K562 (cell line): ENCODE data around the gene PTPN9. TPM values are rescaled to one million over a fixed set of nuclear protein-coding genes. Genes with fewer than 3 reads are reported as not detected.

Source experiments
- ATAC-seq: fragments of 200-7000 bp; cut with Tn5 transposase; 3 replicates; pipeline ENCODE4 v1.9.1; 2020; ENCODE audit warnings: moderate library complexity
- BruUV-seq: library from RNA; stranded (reverse); fragments of 400-500 nt; replicated peaks from 2 replicates; lab custom pipeline; 2021; lab: Mats Ljungman, UMichigan
- CTCF ChIA-PET: fragments of 300-600 bp; formaldehyde crosslinking; extraction: SDS; loops from one replicate; lab custom pipeline; 2021; ENCODE audit warnings: low intra/inter-chr PET ratio; lab: Yijun Ruan, JAX
- POLR2A ChIA-PET: fragments of 300-600, 350-650 bp; sonication (Branson Sonifier 250); formaldehyde crosslinking; extraction: SDS; loops from one replicate; lab custom pipeline; 2021; ENCODE audit warnings: antibody characterized with exemption, inconsistent platforms; lab: Yijun Ruan, JAX
- DNase-seq, 4 experiments: peaks; one replicate each; pipeline versions ENCODE4 v3.0.0 to v3.0.0-alpha.2; 2011 to 2018; ENCODE audit warnings: low spot score in 3 of 4, mixed read lengths in 3 of 4; ENCODE audit errors: extremely low read depth in 1 of 4
- FAIRE-seq: peaks from 2 replicates; lab custom pipeline; 2011; peaks lifted over from hg19 to GRCh38; lab: Jason Lieb, UNC
- H2AFZ ChIP-seq: 2 replicates; pipeline ENCODE4 v1.6.0; 2011; ENCODE audit warnings: low read depth, low read length, control low read depth, inconsistent platforms
- H3K27ac ChIP-seq: fragments of 200-600 bp; 3 replicates; pipeline ENCODE4 v1.8.0; 2011; ENCODE audit warnings: low read depth, mild to moderate bottlenecking, control low read depth, inconsistent platforms, low read length, moderate library complexity, mixed read lengths; ENCODE audit errors: extremely low read depth
- H3K27me3 ChIP-seq, 2 experiments: fragments of 300-600 bp in 1 of 2; 2 replicates in 1 of 2; 3 replicates in 1 of 2; pipeline versions ENCODE4 v1.6.0 to v1.8.0; 2011; ENCODE audit warnings: inconsistent platforms in 2 of 2, low read length in 2 of 2, mild to moderate bottlenecking in 1 of 2, mixed read lengths in 1 of 2, moderate library complexity in 1 of 2; ENCODE audit not compliant: control insufficient read depth in 2 of 2, insufficient read depth in 2 of 2
- H3K36me3 ChIP-seq: fragments of 300-600 bp; 3 replicates; pipeline ENCODE4 v1.8.0; 2011; ENCODE audit warnings: mild to moderate bottlenecking, low read length, inconsistent platforms; ENCODE audit not compliant: control insufficient read depth, insufficient read depth
- H3K4me1 ChIP-seq, 2 experiments: fragments of 200-600 bp in 1 of 2; replicated peaks in 1 of 2; 2 replicates in 1 of 2; 3 replicates in 1 of 2; pipeline versions ENCODE4 v1.5.1 to v1.8.0; 2011; ENCODE audit warnings: inconsistent platforms in 2 of 2, low read length in 2 of 2, mild to moderate bottlenecking in 1 of 2, mixed read lengths in 1 of 2, moderate library complexity in 1 of 2; ENCODE audit not compliant: control insufficient read depth in 2 of 2, insufficient read depth in 2 of 2
- H3K4me2 ChIP-seq: 2 replicates; pipeline ENCODE4 v1.6.1; 2011; ENCODE audit warnings: low read length, control low read depth, inconsistent platforms, mixed read lengths; ENCODE audit not compliant: insufficient read depth
- H3K4me3 ChIP-seq: fragments of 200-600 bp; sonication (generic), shearing (Covaris generic); 2 replicates; pipeline ENCODE4 v1.5.1; 2016; ENCODE audit warnings: control low read depth, inconsistent platforms
- H3K79me2 ChIP-seq: fragments of 200-600 bp; 3 replicates; pipeline ENCODE4 v1.8.0; 2011; ENCODE audit warnings: low read length, inconsistent platforms; ENCODE audit not compliant: control insufficient read depth, insufficient read depth
- H3K9ac ChIP-seq, 2 experiments: 2 replicates each; pipeline versions ENCODE4 v1.6.0 to v1.6.1; 2011; ENCODE audit warnings: low read depth in 2 of 2, low read length in 2 of 2, control low read depth in 1 of 2, inconsistent platforms in 1 of 2, mild to moderate bottlenecking in 1 of 2, mixed read lengths in 1 of 2; ENCODE audit not compliant: insufficient read depth in 1 of 2
- H3K9me1 ChIP-seq: one replicate; pipeline ENCODE4 v1.6.0; 2011; ENCODE audit warnings: inconsistent platforms, mild to moderate bottlenecking, low read length, moderate library complexity; ENCODE audit not compliant: control insufficient read depth, insufficient read depth
- H3K9me3 ChIP-seq: replicated peaks from 2 replicates; pipeline ENCODE4 v1.5.1; 2011; ENCODE audit warnings: low read depth, low read length, inconsistent platforms; ENCODE audit not compliant: control insufficient read depth, insufficient read depth
- H4K20me1 ChIP-seq: replicated peaks from 2 replicates; pipeline ENCODE4 v1.6.1; 2011; ENCODE audit warnings: low read length, inconsistent platforms, mixed read lengths; ENCODE audit not compliant: control insufficient read depth, insufficient read depth
- AFF1 ChIP-seq, 2 experiments: fragments of 450-650 bp; IDR thresholded peaks; 2 replicates each; pipeline ENCODE4 v1.6.1; 2018; ENCODE audit warnings: mild to moderate bottlenecking in 2 of 2, low read depth in 1 of 2; ENCODE audit not compliant: partially characterized antibody in 2 of 2
- BDP1 ChIP-seq: IDR thresholded peaks from 3 replicates; pipeline ENCODE4 v1.6.1; 2011; ENCODE audit not compliant: insufficient read length, insufficient read depth
- CBX1 ChIP-seq: sonication (generic); IDR thresholded peaks from 2 replicates; pipeline ENCODE4 v1.6.1; 2016; ENCODE audit warnings: antibody characterized with exemption, low read depth, mild to moderate bottlenecking
- ETV1 ChIP-seq: fragments of 450-650 bp; conservative IDR thresholded peaks from 2 replicates; pipeline ENCODE4 v1.6.1; 2016; ENCODE audit warnings: missing genetic modification characterization, control low read depth, low read depth, missing compliant biosample characterization
- ETV5 ChIP-seq: sonication (generic); formaldehyde crosslinking; IDR thresholded peaks from 2 replicates; pipeline ENCODE4 v1.4.0; 2020; ENCODE audit warnings: low read depth, mild to moderate bottlenecking, missing genetic modification reagents
- FIP1L1 ChIP-seq: fragments of 200-400 bp; formaldehyde crosslinking; IDR thresholded peaks from 2 replicates; pipeline ENCODE4 v1.6.1; 2018; ENCODE audit warnings: mild to moderate bottlenecking, low read depth, low read length; ENCODE audit not compliant: poor library complexity, severe bottlenecking
- HCFC1 ChIP-seq: IDR thresholded peaks from 2 replicates; pipeline ENCODE4 v1.6.1; 2012; ENCODE audit warnings: low read depth, low read length, improper control_type of control experiment
- HDAC8 ChIP-seq: fragments of 450-650 bp; IDR thresholded peaks from 2 replicates; pipeline ENCODE4 v1.6.1; 2016; ENCODE audit warnings: mild to moderate bottlenecking, missing genetic modification characterization, moderate library complexity, missing compliant biosample characterization
- POLR2G ChIP-seq: fragments of 200-400 bp; formaldehyde crosslinking; IDR thresholded peaks from 2 replicates; pipeline ENCODE4 v1.6.1; 2017; ENCODE audit warnings: low read depth, mild to moderate bottlenecking, antibody characterized with exemption, low read length, moderate library complexity
- SAP30 ChIP-seq: fragments of 200-600 bp; sonication (generic); IDR thresholded peaks from 2 replicates; pipeline ENCODE4 v1.6.1; 2012; ENCODE audit warnings: borderline replicate concordance, low read depth, mild to moderate bottlenecking, moderate library complexity, low read length, control low read depth, inconsistent platforms; ENCODE audit not compliant: insufficient read depth, poor library complexity, severe bottlenecking
- SRSF3 ChIP-seq: fragments of 200-400 bp; formaldehyde crosslinking; IDR thresholded peaks from 2 replicates; pipeline ENCODE4 v1.6.1; 2016; ENCODE audit warnings: mild to moderate bottlenecking, low read length, moderate library complexity; ENCODE audit not compliant: insufficient read depth
- ZNF143 ChIP-seq: sonication (generic); formaldehyde crosslinking; IDR thresholded peaks from 2 replicates; pipeline ENCODE4 v1.9.0; 2022; ENCODE audit warnings: mild to moderate bottlenecking, missing genetic modification reagents
- whole genome bisulfite sequencing: fragments of 100-300 bp; shearing (Covaris generic); methylation state at CpG from one replicate; pipeline ENCODE4 v1.1.6; 2016; ENCODE audit warnings: low coverage, mixed read lengths; ENCODE audit not compliant: insufficient coverage; ENCODE audit errors: missing lambda C conversion rate; 5-methylcytosine and 5-hydroxymethylcytosine counted together
- in situ Hi-C: fragments of 300-500 bp; cut with MboI; formaldehyde crosslinking; loops from 4 replicates; pipeline ENCODE4 v1.15.0; 2018; ENCODE audit warnings: inconsistent platforms, mixed read lengths
- intact Hi-C: fragments of 100-400 bp; cut with micrococcal nuclease; formaldehyde crosslinking; loops from 2 replicates; pipeline ENCODE4 v1.14.2; 2022
- polyA plus RNA-seq, 8 experiments: library from polyadenylated mRNA; depleted of rRNA in 4 of 8; stranded (reverse) in 5 of 8; unstranded in 3 of 8; fragments of >200 nt; fragmentation: Nextera tagmentation in 2 of 8; fragmentation: Illumina TruSeq in 1 of 8; extraction: Ambion mirVana in 2 of 8; extraction: Trizol in 1 of 8; gene quantifications; 2 replicates each; pipeline versions ENCODE4 v1.2.1 to v1.2.3, GENCODE V29; 2011 to 2014; ENCODE audit warnings: inconsistent platforms in 1 of 8, missing spikeins in 1 of 8
- total RNA-seq, 7 experiments: library from RNA; depleted of rRNA in 6 of 7; stranded (reverse); fragments of >200 nt in 6 of 7; fragmentation: Illumina TruSeq in 2 of 7; extraction: Trizol in 2 of 7; gene quantifications; 2 replicates each; pipeline versions ENCODE4 v1.2.1 to v1.2.3, GENCODE V29; 2011 to 2021; ENCODE audit warnings: low replicate concordance in 1 of 7

The PTPN9 gene
- total and polyA plus RNA-seq, 9 of the 15 experiments (the other 6 are each of a cell fraction or from before 2014, with no cell fraction given), result 5.0 to 24.0 (median 14.2) TPM

- TF ChIP-seq AFF1 (IDR thresholded peaks at IDR 0.05; ENCODE audit: low read depth in 1 of 2, partially characterized antibody in 2 of 2) (no peak), ZNF143 (CRISPR knock-in tag) (peak; percentile 21; the same call in 1 of the 2 replicates)
Measured at GRCh38 chr15:75455424-75455981, 123.6 kb downstream of the PTPN9 start (continued).

GRCh38 chr15:75454471-75455378, 124.4 kb downstream of the PTPN9 start:
- Histone ChIP-seq H3K9ac (peak overlapping the region; percentile 83 to 98), H3K79me2 (peaks cover 33% of the 10 kb centered on the region), H4K20me1 (peaks cover 6% of the 10 kb centered on the region), H3K9me3 (no peaks in the 10 kb centered on the region), H3K27me3 (no peaks in the 10 kb centered on the region), H3K36me3 (no peaks in the 10 kb centered on the region), H3K27ac (peak overlapping the region; percentile 85), H3K4me3 (peak overlapping the region; percentile 75), H2AFZ (peak overlapping the region; percentile 97), H3K4me2 (peak overlapping the region; percentile 99), H3K9me1 (no peaks in the 10 kb centered on the region), H3K4me1 (peaks cover 13 to 31% of the 10 kb centered on the region in 2 experiments; a peak in 3 of 5 replicates)
- 2% methylated on average over 34 of the region's 116 CpGs for WGBS
- DNase-seq, result peak; percentile 48 to 77 (median 58)
- ChIA-PET POLR2A (interaction anchor here (0.5 to 1.8 kb wide), 24 partner anchors 8 to 426 kb away, joined by 3 to 7 read pairs (median 3); partner anchors contain the start of genes IMP3, MAN2C1 and SNUPN), CTCF (no interaction called here)
- intact Hi-C loops, result loop anchor here (5.0 kb wide), 1 partner anchor 123 kb away; the partner anchor contains the start of gene PTPN9
- in situ Hi-C loops, result no loop called here
- BruUV-seq, result no TSS peak
- ATAC-seq, result no peak
- no peak for FAIRE-seq
- peak; percentile 71 for TF ChIP-seq POLR2G
- TF ChIP-seq CBX1, result no peak; the same call in 1 of the 2 replicates
- TF ChIP-seq HDAC8 (tag), result no peak
- TF ChIP-seq ETV5, result peak; percentile 63; the same call in 1 of the 2 replicates
- peak; percentile 34 for TF ChIP-seq FIP1L1
- peak; percentile 17; the same call in 1 of the 2 replicates for TF ChIP-seq HCFC1
- TF ChIP-seq ETV1, result peak; percentile 54
- peak; percentile 43 for TF ChIP-seq SAP30
- TF ChIP-seq SRSF3, result no peak
- no peak for TF ChIP-seq BDP1
